Measurements from ENCODE around the gene IL34.

Gene IL34

GRCh38 chr16:70683146-70683944 is 37.0 kb downstream of the IL34 start:
- H3K4me3 Mint-ChIP-seq, result no peak overlapping the region
- H3K9me3 Mint-ChIP-seq, result no peaks in the 10 kb centered on the region
- peaks cover 4% of the 10 kb centered on the region for H3K4me1 Mint-ChIP-seq (ENCODE audit: low read depth)
- H3K27ac Mint-ChIP-seq, result no peak overlapping the region
- H3K36me3 Mint-ChIP-seq (ENCODE audit: low read depth), result no peaks in the 10 kb centered on the region
- H3K27me3 Mint-ChIP-seq (ENCODE audit: low read depth), result peaks cover 24% of the 10 kb centered on the region

- Mint-ChIP-seq H3K4me3 (no peak overlapping the region), H3K4me1 (ENCODE audit: low read depth) (peaks cover 2% of the 10 kb centered on the region), H3K36me3 (ENCODE audit: low read depth) (no peaks in the 10 kb centered on the region), H3K27me3 (ENCODE audit: low read depth) (peaks cover 24% of the 10 kb centered on the region), H3K9me3 (no peaks in the 10 kb centered on the region), H3K27ac (no peak overlapping the region)
These were observed 38.0 kb downstream of the IL34 start for GRCh38 chr16:70684146-70685060.

- peaks cover 4% of the 10 kb centered on the region for H3K4me1 Mint-ChIP-seq (ENCODE audit: low read depth)
- peaks cover 24% of the 10 kb centered on the region for H3K27me3 Mint-ChIP-seq (ENCODE audit: low read depth)
- no peaks in the 10 kb centered on the region for H3K9me3 Mint-ChIP-seq
- no peak overlapping the region for H3K27ac Mint-ChIP-seq
- H3K36me3 Mint-ChIP-seq (ENCODE audit: low read depth), result no peaks in the 10 kb centered on the region
- H3K4me3 Mint-ChIP-seq, result no peak overlapping the region
These were observed 38.9 kb downstream of the IL34 start for GRCh38 chr16:70685061-70685937.

- Mint-ChIP-seq H3K36me3 (ENCODE audit: low read depth) (no peaks in the 10 kb centered on the region), H3K27me3 (ENCODE audit: low read depth) (peaks cover 24% of the 10 kb centered on the region), H3K27ac (no peak within 1 kb of the TSS), H3K9me3 (no peaks in the 10 kb centered on the region), H3K4me1 (ENCODE audit: low read depth) (peaks cover 4% of the 10 kb centered on the region), H3K4me3 (no peak within 1 kb of the TSS)
These were observed 39.6 kb downstream of the IL34 start, which contains the start of gene MTSS2 for GRCh38 chr16:70685938-70686375. Gene MTSS2, minus strand, starts transcription at chr16:70686053. Its CDS starts 262 bp downstream, at chr16:70685791.

- H3K27ac Mint-ChIP-seq, result no peak overlapping the region
- H3K36me3 Mint-ChIP-seq (ENCODE audit: low read depth), result no peaks in the 10 kb centered on the region
- H3K9me3 Mint-ChIP-seq, result no peaks in the 10 kb centered on the region
- H3K27me3 Mint-ChIP-seq (ENCODE audit: low read depth), result peaks cover 24% of the 10 kb centered on the region
- peaks cover 4% of the 10 kb centered on the region for H3K4me1 Mint-ChIP-seq (ENCODE audit: low read depth)
- no peak overlapping the region for H3K4me3 Mint-ChIP-seq
These were observed 40.2 kb downstream of the IL34 start for GRCh38 chr16:70686376-70687101.

- Mint-ChIP-seq H3K4me1 (ENCODE audit: low read depth) (peaks cover 4% of the 10 kb centered on the region), H3K27ac (no peak overlapping the region), H3K9me3 (no peaks in the 10 kb centered on the region)
These were observed 40.7 kb downstream of the IL34 start for GRCh38 chr16:70687102-70687511.

GRCh38 chr16:70687671-70688245 is 41.4 kb downstream of the IL34 start:
- Mint-ChIP-seq H3K36me3 (ENCODE audit: low read depth) (no peaks in the 10 kb centered on the region), H3K9me3 (no peaks in the 10 kb centered on the region), H3K27me3 (ENCODE audit: low read depth) (peaks cover 24% of the 10 kb centered on the region), H3K4me1 (ENCODE audit: low read depth) (peaks cover 4% of the 10 kb centered on the region), H3K27ac (no peak overlapping the region), H3K4me3 (no peak overlapping the region)

More at GRCh38 chr16:70687102-70687511, 40.7 kb downstream of the IL34 start:
- no peaks in the 10 kb centered on the region for H3K36me3 Mint-ChIP-seq (ENCODE audit: low read depth)
- H3K4me3 Mint-ChIP-seq, result peak overlapping the region; percentile 26
- peaks cover 24% of the 10 kb centered on the region for H3K27me3 Mint-ChIP-seq (ENCODE audit: low read depth)

GRCh38 chr16:70688246-70688742 is 41.9 kb downstream of the IL34 start:
- H3K4me3 Mint-ChIP-seq, result no peak overlapping the region
- H3K9me3 Mint-ChIP-seq, result no peaks in the 10 kb centered on the region
- H3K27me3 Mint-ChIP-seq (ENCODE audit: low read depth), result peaks cover 24% of the 10 kb centered on the region
- no peak overlapping the region for H3K27ac Mint-ChIP-seq
- peaks cover 4% of the 10 kb centered on the region for H3K4me1 Mint-ChIP-seq (ENCODE audit: low read depth)
- H3K36me3 Mint-ChIP-seq (ENCODE audit: low read depth), result no peaks in the 10 kb centered on the region

- Mint-ChIP-seq H3K4me1 (ENCODE audit: low read depth) (peaks cover 4% of the 10 kb centered on the region), H3K27ac (no peak overlapping the region), H3K9me3 (no peaks in the 10 kb centered on the region), H3K27me3 (ENCODE audit: low read depth) (peaks cover 19% of the 10 kb centered on the region), H3K36me3 (ENCODE audit: low read depth) (no peaks in the 10 kb centered on the region), H3K4me3 (no peak overlapping the region)
These were observed 42.9 kb downstream of the IL34 start for GRCh38 chr16:70689035-70689969.

- Mint-ChIP-seq H3K9me3 (no peaks in the 10 kb centered on the region), H3K27ac (no peak overlapping the region), H3K4me1 (ENCODE audit: low read depth) (peaks cover 5% of the 10 kb centered on the region), H3K27me3 (ENCODE audit: low read depth) (peaks cover 13% of the 10 kb centered on the region), H3K4me3 (no peak overlapping the region), H3K36me3 (ENCODE audit: low read depth) (peaks cover under 1% of the 10 kb centered on the region)
These were observed 43.9 kb downstream of the IL34 start for GRCh38 chr16:70689970-70690891.

GRCh38 chr16:70691223-70692129 is 45.1 kb downstream of the IL34 start:
- H3K27me3 Mint-ChIP-seq (ENCODE audit: low read depth), result peaks cover 9% of the 10 kb centered on the region
- no peaks in the 10 kb centered on the region for H3K9me3 Mint-ChIP-seq
- peaks cover 14% of the 10 kb centered on the region for H3K4me1 Mint-ChIP-seq (ENCODE audit: low read depth)
- H3K36me3 Mint-ChIP-seq (ENCODE audit: low read depth), result peaks cover 5% of the 10 kb centered on the region
- H3K27ac Mint-ChIP-seq, result no peak overlapping the region
- no peak overlapping the region for H3K4me3 Mint-ChIP-seq
